SJCRH30 (cell line): ENCODE data around the gene CIB4. TPM values are rescaled to one million over a fixed set of nuclear protein-coding genes. Genes with fewer than 3 reads are reported as not detected.

Experiments
- DNase-seq, 2 experiments: peaks; one replicate each; pipeline ENCODE4 v3.0.0-alpha.2; 2015 to 2020
- H3K27ac ChIP-seq: fragments of 250-450 bp; sonication (Bioruptor Pico); 2 replicates; pipeline ENCODE4 v1.5.1; 2020; ENCODE audit warnings: mild to moderate bottlenecking, moderate library complexity
- H3K27me3 ChIP-seq: fragments of 250-450 bp; sonication (Bioruptor Pico); 2 replicates; pipeline ENCODE4 v1.5.1; 2020; ENCODE audit warnings: mild to moderate bottlenecking, moderate library complexity
- H3K36me3 ChIP-seq: fragments of 250-450 bp; sonication (Bioruptor Pico); 2 replicates; pipeline ENCODE4 v1.5.1; 2020; ENCODE audit warnings: mild to moderate bottlenecking, moderate library complexity
- H3K4me1 ChIP-seq: fragments of 250-450 bp; sonication (Bioruptor Pico); 2 replicates; pipeline ENCODE4 v1.5.1; 2020; ENCODE audit warnings: mild to moderate bottlenecking, moderate library complexity
- H3K4me3 ChIP-seq: fragments of 250-450 bp; sonication (Bioruptor Pico); 2 replicates; pipeline ENCODE4 v1.5.1; 2020; ENCODE audit warnings: mild to moderate bottlenecking, moderate library complexity
- H3K9me3 ChIP-seq: fragments of 250-450 bp; sonication (Bioruptor Pico); replicated peaks from 2 replicates; pipeline ENCODE4 v1.5.1; 2020; ENCODE audit warnings: mild to moderate bottlenecking, moderate library complexity
- total RNA-seq: library from RNA; depleted of rRNA; stranded (reverse); fragments of >200 nt; shearing (Covaris generic); gene quantifications from 2 replicates; pipeline ENCODE4 v1.2.3, GENCODE V29; 2014

The CIB4 gene
- total RNA-seq, 1 experiment from 2014 or later = not detected

DNA sequence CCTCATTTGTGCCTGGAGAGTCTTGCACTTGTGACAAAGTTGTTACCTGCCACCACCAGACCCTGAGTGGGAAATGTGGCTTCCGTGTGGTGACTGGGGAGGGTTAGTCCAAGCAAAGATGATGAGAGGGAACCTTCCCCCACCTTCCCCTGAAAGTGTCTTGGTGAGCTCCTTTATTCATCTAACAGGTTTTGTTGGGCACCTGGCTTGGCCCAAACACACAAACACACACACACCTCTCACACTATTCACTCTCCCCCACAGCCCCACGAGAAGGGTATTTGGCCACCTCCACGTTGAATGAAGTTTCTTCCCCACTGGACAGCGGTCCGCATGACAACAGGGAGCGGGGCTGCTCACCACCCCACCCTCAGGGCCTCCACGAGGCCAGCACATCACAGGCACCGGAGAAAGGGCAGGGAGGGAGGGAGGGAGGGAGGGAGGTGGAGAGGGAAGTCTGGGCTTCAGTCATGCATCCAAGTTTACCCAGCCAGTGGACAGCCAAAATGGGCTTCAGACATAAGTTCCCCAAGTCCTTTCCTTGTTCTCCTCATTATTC, 1.4 kb downstream of the CIB4 start:
- Histone ChIP-seq H3K27me3 (peaks cover 34% of the 10 kb centered on the region), H3K27ac (no peak overlapping the region), H3K36me3 (no peaks in the 10 kb centered on the region), H3K4me1 (no peaks in the 10 kb centered on the region), H3K9me3 (no peaks in the 10 kb centered on the region), H3K4me3 (no peak overlapping the region)
- DNase-seq = no peak

DNA sequence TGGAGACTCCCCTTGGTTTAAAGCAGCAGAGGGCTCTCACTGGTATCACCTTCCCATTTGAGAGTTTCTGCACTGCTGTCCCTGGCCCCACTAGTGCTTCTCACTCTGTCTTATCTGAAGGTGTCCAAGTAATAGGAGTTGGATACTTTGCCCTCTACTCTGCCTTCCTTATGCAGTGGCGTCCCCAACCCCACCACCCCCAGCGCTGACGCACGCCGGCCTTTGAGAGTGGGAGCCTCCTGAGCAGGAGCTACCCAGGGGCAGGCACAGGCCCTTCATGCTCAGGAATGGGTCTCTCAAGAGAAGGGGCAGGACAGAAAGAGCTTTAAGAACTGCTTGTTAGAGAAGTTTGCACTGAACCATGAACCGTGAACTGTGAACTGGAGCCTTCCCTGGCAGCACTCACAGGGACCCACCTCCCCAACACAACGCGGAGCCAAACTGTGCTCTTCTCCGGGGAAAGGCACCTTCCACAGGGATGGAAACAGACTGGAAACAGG, 3.3 kb downstream of the CIB4 start:
- H3K27me3 ChIP-seq = peaks cover 41% of the 10 kb centered on the region
- H3K9me3 ChIP-seq = no peaks in the 10 kb centered on the region
- no peak overlapping the region for H3K27ac ChIP-seq
- DNase-seq = no peak
- H3K36me3 ChIP-seq = no peaks in the 10 kb centered on the region
- no peaks in the 10 kb centered on the region for H3K4me1 ChIP-seq
- no peak overlapping the region for H3K4me3 ChIP-seq

DNA sequence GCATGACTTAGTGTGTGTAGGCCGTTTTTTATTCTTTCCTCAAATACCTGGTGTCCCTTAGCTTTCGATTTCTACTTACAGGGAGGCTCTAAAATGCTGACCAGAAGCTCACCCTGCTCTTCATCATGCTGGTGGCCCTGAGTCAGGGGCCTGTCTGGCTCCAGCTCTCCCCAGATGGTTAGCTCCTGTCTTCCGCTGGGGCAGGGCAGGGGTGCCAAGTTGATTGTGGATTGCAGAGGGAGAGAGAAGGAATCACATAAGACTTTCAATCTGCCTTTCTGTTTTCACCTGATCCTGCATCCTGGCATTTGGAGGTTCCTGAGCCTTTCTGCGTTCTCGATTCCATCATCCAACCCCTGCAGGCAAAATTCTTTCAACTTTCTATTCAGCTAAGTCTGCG, 4.2 kb downstream of the CIB4 start:
- Histone ChIP-seq H3K4me1 (no peaks in the 10 kb centered on the region), H3K27ac (no peak overlapping the region), H3K27me3 (peaks cover 42% of the 10 kb centered on the region), H3K9me3 (no peaks in the 10 kb centered on the region), H3K36me3 (no peaks in the 10 kb centered on the region), H3K4me3 (no peak overlapping the region)
- DNase-seq = no peak

DNA sequence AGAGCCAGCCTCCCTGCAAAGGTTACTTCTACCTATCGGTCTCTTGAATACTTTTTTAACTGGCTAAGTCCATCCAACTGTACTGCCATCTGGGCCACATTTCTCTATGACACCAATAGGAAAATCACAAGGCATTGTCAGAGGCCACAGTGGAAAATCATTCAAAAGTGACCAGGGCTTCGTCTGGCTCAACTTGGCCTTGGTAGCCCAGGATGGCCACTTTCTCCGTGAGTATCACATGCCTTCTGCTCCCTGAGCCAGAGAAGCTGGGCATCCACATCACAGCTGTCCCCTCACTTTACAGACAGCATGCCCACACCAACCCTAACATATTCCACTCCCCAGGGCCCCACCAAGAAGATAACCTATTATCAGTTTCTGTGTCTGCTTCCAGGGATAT, 5.8 kb downstream of the CIB4 start:
- Histone ChIP-seq H3K4me1 (no peaks in the 10 kb centered on the region), H3K27ac (no peak overlapping the region), H3K4me3 (no peak overlapping the region), H3K27me3 (peaks cover 57% of the 10 kb centered on the region), H3K36me3 (no peaks in the 10 kb centered on the region), H3K9me3 (no peaks in the 10 kb centered on the region)
- DNase-seq = no peak

DNA sequence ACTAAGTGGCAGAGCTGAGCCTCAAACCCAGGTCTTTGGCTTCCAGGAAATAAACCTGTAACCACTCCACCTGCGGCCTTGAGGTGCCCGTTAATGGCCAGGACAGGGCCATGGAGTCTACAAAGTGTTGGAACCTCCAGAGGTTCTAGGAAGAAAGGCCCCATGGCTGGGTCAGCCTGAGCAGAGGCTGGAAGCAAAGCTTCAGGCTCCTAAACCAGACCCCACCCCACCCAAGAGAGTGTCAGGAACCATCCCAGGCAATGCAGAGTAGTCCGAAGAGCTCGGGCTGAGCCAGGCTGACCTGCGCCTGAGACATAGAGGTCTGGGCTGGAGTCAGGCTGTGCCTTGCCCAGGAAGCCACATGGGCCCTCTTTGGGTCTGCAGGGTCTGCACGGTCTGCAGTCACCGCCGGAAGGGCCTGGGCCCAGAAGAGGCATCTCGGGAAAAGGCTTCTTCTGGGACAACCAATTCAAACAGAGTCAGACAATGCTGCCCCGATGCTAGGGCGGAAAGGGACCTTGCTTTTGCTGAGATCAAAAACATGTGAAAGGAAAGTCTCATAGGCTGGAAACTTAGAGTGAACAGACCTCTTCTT, 6.4 kb downstream of the CIB4 start:
- H3K36me3 ChIP-seq = no peaks in the 10 kb centered on the region
- peaks cover 64% of the 10 kb centered on the region for H3K27me3 ChIP-seq
- DNase-seq = no peak
- H3K9me3 ChIP-seq = no peaks in the 10 kb centered on the region
- no peak overlapping the region for H3K27ac ChIP-seq
- no peak overlapping the region for H3K4me3 ChIP-seq
- H3K4me1 ChIP-seq = no peaks in the 10 kb centered on the region

DNA sequence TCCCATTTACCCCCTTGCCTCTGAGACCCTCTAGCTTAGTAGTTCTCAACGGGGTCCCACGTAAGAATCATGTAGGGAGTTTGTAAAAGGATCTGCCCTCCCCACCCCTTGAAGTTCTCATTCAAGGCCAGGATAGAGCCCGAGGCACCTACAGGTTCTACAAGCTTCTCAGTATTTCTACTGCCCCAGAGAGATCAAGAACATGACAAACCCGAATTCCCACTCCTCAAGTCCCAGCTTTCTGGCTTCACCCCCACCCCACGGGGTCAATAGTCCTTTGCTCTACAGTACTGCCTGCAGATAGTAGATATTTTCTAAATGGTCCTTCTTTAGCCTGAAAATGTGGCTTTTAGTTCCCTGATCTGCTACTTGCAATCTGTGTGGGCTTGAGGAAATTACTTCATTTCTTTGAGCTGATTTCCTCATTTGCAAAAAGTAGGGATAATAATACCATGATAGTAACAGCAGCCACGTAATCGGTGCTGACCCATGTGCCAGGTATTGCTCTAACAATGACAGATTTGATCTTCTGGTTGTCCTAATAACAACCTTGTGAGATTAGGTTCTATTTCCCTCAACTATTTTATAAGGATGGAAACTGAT, 7.1 kb downstream of the CIB4 start:
- peaks cover 70% of the 10 kb centered on the region for H3K27me3 ChIP-seq

DNA sequence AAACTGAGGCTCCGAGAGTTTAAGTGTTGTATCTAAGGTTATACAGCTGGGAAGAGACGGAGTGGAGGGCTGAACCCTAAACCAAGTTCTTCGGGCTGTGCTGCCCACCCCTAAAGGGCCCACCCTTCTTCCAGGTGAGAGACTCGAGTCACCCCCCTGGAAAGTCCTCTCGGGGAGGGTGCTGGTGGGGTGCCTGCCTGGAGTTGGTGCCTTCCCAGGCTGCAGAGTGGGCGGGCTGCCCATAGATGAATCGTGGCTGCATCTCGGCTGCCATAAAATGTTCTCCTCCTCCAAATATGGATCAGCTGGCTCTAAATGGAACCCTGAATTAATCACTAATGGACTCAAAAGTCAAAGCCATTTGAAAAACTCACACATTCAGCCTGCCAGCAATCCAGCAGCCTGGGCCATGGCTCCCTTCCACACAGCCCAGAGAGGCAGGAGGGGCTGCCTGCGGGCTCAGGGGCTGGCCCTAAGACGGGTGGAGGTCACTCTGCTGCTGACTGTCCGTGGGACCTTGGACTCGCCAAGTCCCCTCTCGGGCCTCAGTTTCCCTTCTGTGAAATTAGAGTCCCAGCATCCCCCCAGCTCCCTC, 7.7 kb downstream of the CIB4 start:
- Histone ChIP-seq H3K36me3 (no peaks in the 10 kb centered on the region), H3K27me3 (peaks cover 76% of the 10 kb centered on the region), H3K9me3 (no peaks in the 10 kb centered on the region), H3K4me3 (no peak overlapping the region), H3K4me1 (no peaks in the 10 kb centered on the region), H3K27ac (no peak overlapping the region)
- no peak for DNase-seq

More for the DNA sequence above, 7.1 kb downstream of the CIB4 start:
- Histone ChIP-seq H3K36me3 (no peaks in the 10 kb centered on the region), H3K27ac (no peak overlapping the region), H3K9me3 (no peaks in the 10 kb centered on the region), H3K4me3 (no peak overlapping the region), H3K4me1 (no peaks in the 10 kb centered on the region)
- no peak for DNase-seq

DNA sequence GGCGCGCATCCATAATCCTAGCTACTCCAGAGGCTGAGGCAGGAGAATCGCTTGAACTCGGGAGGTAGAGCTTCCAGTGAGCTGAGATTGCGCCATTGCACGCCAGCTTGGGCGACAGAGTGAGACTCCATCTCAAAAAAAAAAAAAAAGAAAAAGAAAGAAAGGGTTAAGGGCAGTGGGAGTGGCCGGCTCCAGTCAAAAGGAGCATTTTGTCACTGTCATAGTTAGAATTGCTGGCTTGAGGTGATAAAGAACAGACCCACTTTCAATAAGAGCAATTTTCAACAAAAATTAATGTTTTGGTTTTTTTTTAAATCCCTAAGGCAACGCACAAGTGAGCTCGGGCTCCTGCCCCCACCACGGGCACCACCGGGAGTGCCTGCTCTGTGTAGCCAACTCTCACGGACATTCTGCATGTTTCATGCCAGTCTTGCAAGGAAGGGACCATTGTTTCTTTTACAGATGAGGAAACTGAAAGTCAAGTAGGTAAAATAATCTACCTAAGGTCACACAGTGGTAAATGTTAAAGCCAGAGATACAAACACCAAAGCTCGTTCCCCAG, 8.5 kb downstream of the CIB4 start:
- H3K27me3 ChIP-seq = peaks cover 76% of the 10 kb centered on the region
- H3K36me3 ChIP-seq = no peaks in the 10 kb centered on the region
- DNase-seq = no peak
- no peak overlapping the region for H3K4me3 ChIP-seq
- H3K27ac ChIP-seq = no peak overlapping the region
- H3K9me3 ChIP-seq = no peaks in the 10 kb centered on the region
- no peaks in the 10 kb centered on the region for H3K4me1 ChIP-seq

DNA sequence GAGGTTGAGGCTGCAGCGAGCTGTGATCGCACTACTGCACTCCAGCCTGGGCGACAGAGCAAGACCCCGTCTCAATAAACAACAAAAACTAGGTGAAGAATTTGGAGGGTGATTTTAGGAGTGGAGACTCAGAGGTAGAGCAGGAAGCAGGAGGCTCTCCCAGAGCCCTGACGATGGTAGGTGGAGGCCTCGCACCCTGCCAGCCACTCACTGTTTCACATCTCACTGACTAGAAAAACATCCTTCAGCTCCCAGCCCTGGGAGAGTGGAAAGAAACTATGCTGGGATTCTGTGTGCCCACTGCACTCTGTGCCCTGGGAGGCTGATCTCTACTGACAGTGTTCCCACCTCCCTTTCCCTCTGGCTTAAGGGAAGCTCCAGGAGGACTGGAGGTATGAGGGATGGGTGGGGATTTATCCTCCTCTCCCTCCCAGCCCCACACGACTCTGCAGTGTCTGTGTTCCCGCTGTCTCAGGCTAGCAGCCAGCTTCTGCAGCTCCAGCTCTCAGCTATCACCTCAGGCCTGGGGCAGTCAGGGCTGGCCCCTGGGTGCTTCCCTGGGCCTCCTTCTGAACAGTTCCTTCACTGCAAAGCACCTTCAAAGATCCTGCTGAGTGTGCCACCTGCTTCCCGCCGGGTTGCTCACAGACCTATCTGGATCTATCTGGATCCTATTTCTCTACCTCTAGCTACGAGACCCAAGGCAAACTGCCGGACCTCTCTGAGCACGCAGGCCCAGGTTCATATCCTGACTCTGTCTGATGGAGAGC, 9.6 kb downstream of the CIB4 start:
- no peak for DNase-seq
- Histone ChIP-seq H3K4me3 (no peak overlapping the region), H3K4me1 (no peaks in the 10 kb centered on the region), H3K27ac (no peak overlapping the region), H3K27me3 (peaks cover 68% of the 10 kb centered on the region), H3K9me3 (no peaks in the 10 kb centered on the region), H3K36me3 (no peaks in the 10 kb centered on the region)

DNA sequence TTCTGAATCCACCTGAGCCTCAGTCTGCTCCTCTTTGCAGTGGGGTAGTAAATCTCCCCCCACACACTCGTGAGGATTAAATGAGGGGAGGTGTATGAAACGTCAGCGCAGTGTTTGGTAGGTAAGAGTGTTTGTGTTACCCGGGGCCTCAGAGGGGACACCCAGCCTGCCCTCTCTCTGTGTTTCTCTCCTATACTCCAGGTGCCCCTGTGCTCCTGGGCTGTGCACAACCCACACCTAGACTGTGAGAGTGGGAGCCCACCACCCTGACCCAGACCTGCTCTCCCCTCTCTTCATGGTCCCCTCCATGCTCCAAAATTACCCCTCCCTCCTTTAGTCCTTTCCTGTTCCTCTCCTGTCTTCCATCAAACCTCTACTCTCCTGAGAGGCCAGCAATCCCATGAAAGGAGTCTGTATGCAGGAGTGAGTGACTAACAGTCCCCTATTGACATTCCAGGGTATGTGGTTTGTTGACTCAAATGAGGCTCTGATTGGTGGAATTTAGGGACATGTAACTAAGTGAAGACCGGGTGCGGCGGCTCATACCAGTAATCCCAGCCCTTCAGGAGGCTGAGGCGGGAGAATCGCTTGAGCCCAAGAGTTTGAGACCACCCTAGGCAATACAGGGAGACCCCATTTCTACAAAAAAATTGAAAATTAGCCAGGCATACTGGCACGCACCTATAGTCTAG, 10.4 kb downstream of the CIB4 start:
- no peaks in the 10 kb centered on the region for H3K4me1 ChIP-seq

DNA sequence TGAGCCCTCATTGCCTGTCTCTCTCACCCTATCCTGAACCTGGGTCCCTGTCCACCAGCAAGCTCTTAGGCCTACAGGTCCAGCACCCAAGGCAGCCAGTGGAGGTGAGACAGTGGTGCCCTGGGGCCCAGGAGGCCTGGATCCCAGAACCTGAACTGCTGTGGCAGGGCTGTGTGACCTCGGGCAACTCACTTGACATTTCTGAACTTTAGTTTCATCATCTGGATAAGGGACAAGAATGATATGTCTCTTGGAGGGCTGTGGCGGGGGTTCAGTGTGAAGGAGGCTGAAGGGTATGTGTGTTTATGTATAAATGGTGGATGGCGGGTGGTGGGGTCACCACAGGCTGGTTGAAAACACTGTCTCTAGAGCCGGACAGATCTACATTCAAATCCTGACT, 10.9 kb downstream of the CIB4 start:
- Histone ChIP-seq H3K36me3 (no peaks in the 10 kb centered on the region), H3K27ac (no peak overlapping the region), H3K4me1 (no peaks in the 10 kb centered on the region), H3K9me3 (no peaks in the 10 kb centered on the region), H3K27me3 (peaks cover 72% of the 10 kb centered on the region), H3K4me3 (no peak overlapping the region)
- DNase-seq = no peak

More for the DNA sequence above, 10.4 kb downstream of the CIB4 start:
- Histone ChIP-seq H3K27ac (no peak overlapping the region), H3K36me3 (no peaks in the 10 kb centered on the region), H3K27me3 (peaks cover 68% of the 10 kb centered on the region), H3K9me3 (no peaks in the 10 kb centered on the region), H3K4me3 (no peak overlapping the region)
- DNase-seq = no peak

DNA sequence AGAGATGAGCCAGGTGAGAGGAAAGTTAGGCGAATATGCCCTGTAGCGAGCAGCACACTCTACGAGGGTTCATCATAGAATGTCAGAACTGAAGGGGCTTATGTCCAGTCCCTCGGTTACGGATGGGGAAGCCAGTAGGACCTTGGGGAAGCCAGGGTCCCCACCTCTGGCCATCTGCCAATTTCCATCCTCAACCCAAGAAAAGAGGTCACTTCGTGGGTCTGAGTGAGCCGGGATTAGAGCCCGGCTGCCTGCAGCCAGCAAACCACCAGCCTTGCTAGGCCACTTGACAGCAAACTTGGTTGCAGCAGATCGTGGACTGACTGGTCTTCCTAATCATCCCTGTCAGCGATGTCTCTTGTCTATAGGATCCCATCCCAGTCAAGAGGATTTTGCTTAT, 11.4 kb downstream of the CIB4 start:
- Histone ChIP-seq H3K27ac (no peak overlapping the region), H3K27me3 (peaks cover 73% of the 10 kb centered on the region), H3K36me3 (no peaks in the 10 kb centered on the region), H3K4me3 (no peak overlapping the region), H3K4me1 (no peaks in the 10 kb centered on the region), H3K9me3 (no peaks in the 10 kb centered on the region)
- no peak for DNase-seq

DNA sequence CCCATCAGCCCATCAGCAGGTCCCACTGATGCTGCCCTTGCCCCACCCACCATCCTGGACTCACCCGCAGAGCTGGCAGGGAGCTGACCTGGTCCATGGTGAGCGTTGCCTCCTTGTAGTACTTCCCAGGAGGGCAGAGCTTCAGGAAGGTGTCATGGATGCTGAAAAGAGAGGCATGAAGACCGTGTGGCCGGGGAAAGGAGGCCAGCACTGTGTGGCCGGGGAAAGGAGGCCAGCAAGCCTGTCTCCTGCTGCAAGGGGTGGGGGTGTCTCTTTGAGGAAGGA, 11.9 kb downstream of the CIB4 start:
- Histone ChIP-seq H3K4me3 (no peak overlapping the region), H3K27ac (no peak overlapping the region), H3K4me1 (no peaks in the 10 kb centered on the region), H3K27me3 (peaks cover 73% of the 10 kb centered on the region), H3K36me3 (no peaks in the 10 kb centered on the region), H3K9me3 (no peaks in the 10 kb centered on the region)
- DNase-seq = no peak

DNA sequence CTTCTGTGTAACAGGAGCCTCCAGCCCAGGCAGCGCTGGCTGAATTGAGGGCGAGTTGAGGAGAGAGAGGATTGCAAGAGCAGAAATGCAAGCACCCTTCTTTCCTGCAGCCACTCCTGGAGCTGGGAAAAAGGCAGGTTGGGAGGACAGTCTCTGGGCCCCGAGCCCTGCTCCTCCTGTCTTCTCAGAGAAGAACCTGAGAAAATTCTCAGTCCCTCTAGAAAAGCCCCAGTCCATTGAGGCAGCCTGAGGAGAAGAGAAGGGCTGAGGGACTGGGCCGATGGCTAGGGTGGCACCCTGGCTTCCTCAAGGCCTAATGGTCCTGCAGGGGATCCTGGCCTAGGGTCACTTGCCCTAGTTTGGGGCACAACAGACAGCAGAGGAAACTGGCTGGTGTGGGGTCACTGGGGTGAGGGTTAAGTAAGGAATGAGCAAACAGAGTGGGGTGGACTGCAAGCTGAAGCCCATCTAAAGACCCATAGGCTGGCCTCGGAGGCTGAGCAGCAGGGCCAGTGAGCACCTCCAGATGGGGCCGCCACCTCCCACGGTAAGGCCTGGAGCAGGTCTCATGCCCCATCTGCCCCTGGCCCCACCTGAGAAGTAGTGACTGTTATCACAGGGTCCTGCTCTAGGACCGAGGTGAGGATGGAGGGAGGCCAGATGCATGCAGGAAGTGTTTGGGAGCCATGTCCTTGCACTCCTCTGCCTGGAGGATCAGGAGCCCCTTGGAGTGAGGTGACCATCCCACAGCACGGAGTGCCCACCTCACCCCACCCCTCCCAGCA, 12.4 kb downstream of the CIB4 start:
- DNase-seq = no peak
- no peaks in the 10 kb centered on the region for H3K4me1 ChIP-seq
- no peak overlapping the region for H3K27ac ChIP-seq
- peaks cover 73% of the 10 kb centered on the region for H3K27me3 ChIP-seq
- no peaks in the 10 kb centered on the region for H3K36me3 ChIP-seq
- no peaks in the 10 kb centered on the region for H3K9me3 ChIP-seq
- H3K4me3 ChIP-seq = no peak overlapping the region
